Ishikawa (cell line): ENCODE data around the gene POC1B.

Experiments used
- CEBPB ChIP-seq: IDR thresholded peaks from 2 replicates; pipeline ENCODE4 v1.6.1; 2012
- CREB1 ChIP-seq: IDR thresholded peaks from 2 replicates; pipeline ENCODE4 v1.6.1; 2012; ENCODE audit warnings: low read depth
- EGR1 ChIP-seq: IDR thresholded peaks from 2 replicates; pipeline ENCODE4 v1.6.1; 2012
- EP300 ChIP-seq: IDR thresholded peaks from 2 replicates; pipeline ENCODE4 v1.6.1; 2012; ENCODE audit warnings: borderline replicate concordance
- FOXM1 ChIP-seq: IDR thresholded peaks from 2 replicates; pipeline ENCODE4 v1.6.1; 2012; ENCODE audit warnings: low read depth, borderline replicate concordance
- MAX ChIP-seq: IDR thresholded peaks from 2 replicates; pipeline ENCODE4 v1.6.1; 2012
- NFIC ChIP-seq: IDR thresholded peaks from 2 replicates; pipeline ENCODE4 v1.6.1; 2012
- RAD21 ChIP-seq: IDR thresholded peaks from 2 replicates; pipeline ENCODE4 v1.6.1; 2012; ENCODE audit warnings: low read depth
- REST ChIP-seq: IDR thresholded peaks from 2 replicates; pipeline ENCODE4 v1.6.1; 2012; ENCODE audit warnings: low read depth, mild to moderate bottlenecking
- TAF1 ChIP-seq: IDR thresholded peaks from 2 replicates; pipeline ENCODE4 v1.6.1; 2012; ENCODE audit warnings: low read depth, mild to moderate bottlenecking
- TCF12 ChIP-seq: IDR thresholded peaks from 2 replicates; pipeline ENCODE4 v1.6.1; 2012; ENCODE audit warnings: low read depth
- TEAD4 ChIP-seq: IDR thresholded peaks from 2 replicates; pipeline ENCODE4 v1.6.1; 2012
- USF1 ChIP-seq: IDR thresholded peaks from 2 replicates; pipeline ENCODE4 v1.6.1; 2012
- YY1 ChIP-seq: IDR thresholded peaks from 2 replicates; pipeline ENCODE4 v1.6.1; 2012; ENCODE audit warnings: low read depth
- ZBTB7A ChIP-seq: IDR thresholded peaks from 2 replicates; pipeline ENCODE4 v1.6.1; 2012; ENCODE audit warnings: low read depth

The POC1B gene

GRCh38 chr12:89525305-89525823 is 483 bp downstream of the POC1B start:
- TF ChIP-seq YY1 (peak; percentile 15; the same call in 1 of the 2 replicates), CREB1 (no peak), USF1 (no peak), MAX (peak; percentile 62), TAF1 (no peak)

DNA sequence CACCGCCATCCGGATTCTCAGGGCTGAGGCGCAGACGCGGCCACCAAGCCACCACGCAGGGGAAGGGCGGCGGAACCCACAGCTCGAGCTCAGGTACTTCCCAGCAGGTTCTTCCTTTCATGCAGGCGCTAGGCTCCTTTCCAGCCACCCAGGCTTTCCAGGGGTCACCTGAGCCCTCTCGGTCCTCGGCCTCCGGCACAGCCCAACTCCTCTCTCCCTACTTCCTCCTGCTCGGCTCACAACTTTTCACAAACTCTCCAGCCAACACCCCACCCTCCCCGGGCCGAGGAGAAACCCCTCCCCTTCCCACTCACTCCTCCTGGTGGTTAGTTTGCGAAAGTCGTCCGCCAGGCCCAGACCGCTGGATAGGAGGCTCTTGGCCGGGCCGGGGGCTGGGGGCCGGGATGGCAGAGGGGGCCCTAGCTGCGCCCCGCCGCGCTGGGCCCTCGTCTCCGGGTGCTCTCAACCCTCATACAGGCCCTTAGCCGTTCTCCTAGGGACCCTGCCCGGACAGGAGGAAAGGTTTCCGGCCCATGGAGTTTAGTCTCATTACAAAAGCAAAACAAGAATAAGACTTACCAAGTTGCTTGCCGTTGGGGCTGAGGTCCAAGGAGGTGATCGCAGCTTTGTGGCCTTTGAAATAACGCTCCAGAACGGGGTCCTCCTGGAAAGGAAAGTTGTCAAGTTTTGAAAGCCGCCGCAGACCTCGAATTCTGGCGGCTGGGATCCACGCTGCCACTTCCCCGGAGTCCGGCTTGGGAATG is 1.1 kb downstream of the POC1B start, which contains the start of gene GALNT4:
TSS of gene GALNT4 (minus strand) at position 256 of the 764 bp plus-strand sequence. CDS start at position 9, 247 bp downstream.
- TF ChIP-seq USF1 (no peak), RAD21 (peak; percentile 51), REST (no peak), MAX (peak; percentile 14; the same call in 1 of the 2 replicates), TAF1 (peak; percentile 37; the same call in 1 of the 2 replicates), YY1 (peak; percentile 46; the same call in 1 of the 2 replicates), CEBPB (0 out of 2 replicates have a peak, but pooled peaks have one; percentile 4), EGR1 (no peak), TCF12 (no peak), ZBTB7A (no peak; the same call in 1 of the 2 replicates), EP300 (no peak), NFIC (no peak), TEAD4 (no peak), CREB1 (no peak), FOXM1 (no peak)

GRCh38 chr12:89523843-89524540 is 1.9 kb downstream of the POC1B start:
- TF ChIP-seq EGR1 (no peak), RAD21 (no peak)

DNA sequence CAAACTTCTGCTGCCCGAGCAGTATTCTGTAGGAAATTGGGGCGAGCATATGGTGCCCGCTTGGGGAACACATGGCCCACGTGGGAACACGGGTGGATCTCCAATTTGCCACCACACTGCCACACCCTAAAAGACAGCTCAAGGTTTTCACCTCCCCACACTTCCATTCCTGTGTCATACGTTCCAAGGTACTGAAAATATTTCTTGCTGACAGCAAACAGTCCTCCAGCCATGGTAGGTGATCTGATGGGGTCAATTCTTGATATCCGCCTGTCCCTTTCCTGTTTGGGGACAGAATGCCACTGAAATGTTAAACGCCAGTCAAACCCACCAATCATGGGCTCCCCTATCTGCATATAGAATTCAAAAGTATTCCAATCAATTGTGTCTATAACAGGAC is 2.5 kb downstream of the POC1B start:
- no peak for TF ChIP-seq NFIC
- TF ChIP-seq REST = no peak
- no peak for TF ChIP-seq EGR1
- TF ChIP-seq TCF12 = no peak
- TF ChIP-seq RAD21 = no peak
- no peak for TF ChIP-seq EP300
- no peak for TF ChIP-seq TAF1
- TF ChIP-seq FOXM1 = no peak
- TF ChIP-seq TEAD4 = no peak
- no peak for TF ChIP-seq MAX
- TF ChIP-seq CREB1 = no peak
- no peak for TF ChIP-seq ZBTB7A
- TF ChIP-seq YY1 = no peak
- TF ChIP-seq USF1 = no peak
- no peak for TF ChIP-seq CEBPB
